HG02884 (cell line): Measurements from ENCODE around the gene TMEM270.

ENCODE experiments used
- ATAC-seq: cut with Tn5 transposase; IDR thresholded peaks from one replicate; pipeline ENCODE4 v1.9.1; 2021; ENCODE audit warnings: mild to moderate bottlenecking, moderate library complexity; ENCODE audit not compliant: unreplicated experiment

TMEM270 gene

GRCh38 chr7:73885433-73885974, 24.5 kb downstream of the TMEM270 start:
- no peak for ATAC-seq

GRCh38 chr7:73885975-73886798, 25.2 kb downstream of the TMEM270 start:
- ATAC-seq = no peak

DNA sequence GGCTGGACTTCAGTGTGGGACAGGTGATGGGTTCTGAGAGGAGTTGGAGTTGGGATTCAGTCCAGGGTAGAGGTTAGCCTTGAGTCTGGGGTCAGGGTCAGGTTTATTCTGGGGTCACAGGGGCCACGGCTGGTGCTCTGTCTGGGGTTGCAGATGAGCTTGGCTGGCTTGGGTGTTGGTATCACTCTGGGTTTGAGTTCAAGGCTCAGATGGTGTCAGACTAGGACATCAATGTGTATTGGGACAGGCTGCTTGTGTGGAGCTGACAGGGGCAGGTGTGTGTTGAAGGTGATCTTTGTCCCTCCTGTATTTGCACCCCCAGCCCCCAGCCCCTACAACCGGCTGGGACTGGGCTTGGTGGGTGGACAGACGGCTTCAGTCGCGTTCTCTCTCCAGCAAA, 26.8 kb downstream of the TMEM270 start:
- ATAC-seq = no peak

DNA sequence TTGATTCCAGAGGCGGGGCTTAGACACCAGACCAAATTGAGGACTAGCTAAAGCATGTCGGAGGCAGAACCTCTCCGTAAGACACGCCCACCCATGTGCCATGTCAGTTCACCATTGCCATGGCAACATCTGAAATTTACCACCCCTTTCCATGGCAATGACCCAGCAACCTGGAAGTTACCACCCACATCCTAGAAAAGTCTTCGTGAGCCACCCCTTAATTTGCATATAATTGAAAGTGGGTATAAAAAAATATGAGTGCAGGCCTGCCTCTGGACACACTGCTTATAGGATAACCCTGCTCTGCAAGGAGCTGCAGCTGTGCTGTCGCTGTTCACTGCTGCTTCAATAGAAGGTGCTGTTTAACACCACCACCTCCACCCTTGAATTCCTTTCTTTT, 28.0 kb downstream of the TMEM270 start:
- ATAC-seq = no peak

- no peak for ATAC-seq
Observed at GRCh38 chr7:73890555-73891147, 29.7 kb downstream of the TMEM270 start.

- ATAC-seq = no peak
Observed at GRCh38 chr7:73891178-73891885, 30.4 kb downstream of the TMEM270 start.

- no peak for ATAC-seq
Observed at GRCh38 chr7:73892003-73892999, 31.3 kb downstream of the TMEM270 start.

DNA sequence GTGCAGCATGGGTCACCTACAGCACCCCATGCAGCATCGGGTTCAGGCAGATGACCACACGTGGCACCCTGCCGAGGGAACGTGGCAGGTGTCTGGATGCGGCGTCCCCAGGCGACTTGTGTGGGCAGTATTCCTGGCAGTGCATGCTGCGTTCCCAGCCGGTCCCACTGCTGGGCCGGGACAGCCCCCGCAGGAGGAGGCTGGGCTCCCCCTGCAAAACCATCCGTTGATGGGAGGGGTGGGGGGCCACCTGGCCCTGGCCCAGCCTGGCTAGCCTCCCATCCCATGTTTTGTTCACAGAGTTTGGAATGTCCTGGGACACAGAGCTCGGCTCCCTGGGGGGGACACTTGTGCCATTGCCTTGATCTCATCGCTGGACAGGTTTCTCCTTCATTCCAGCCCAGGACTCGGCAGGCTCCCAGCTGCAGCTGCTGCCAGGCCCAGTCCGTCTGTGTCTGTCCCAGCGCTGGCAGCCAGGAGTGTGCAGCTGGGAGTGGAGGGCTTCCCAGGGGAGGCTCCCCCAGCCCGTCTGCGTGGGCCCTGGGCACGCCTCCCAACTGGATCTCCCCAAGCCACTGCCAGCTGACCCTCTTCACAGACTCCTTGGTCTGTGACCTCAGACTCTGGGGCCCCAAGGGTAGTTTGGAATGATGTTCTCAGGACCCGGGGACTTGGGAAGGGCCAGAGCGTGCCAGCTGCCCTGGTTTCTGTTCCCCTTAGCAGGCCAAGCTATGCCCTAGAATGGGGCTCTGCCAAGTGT, 32.6 kb downstream of the TMEM270 start:
- ATAC-seq = no peak

GRCh38 chr7:73894166-73894565, 33.2 kb downstream of the TMEM270 start:
- ATAC-seq = no peak

GRCh38 chr7:73894733-73895551, 34.0 kb downstream of the TMEM270 start:
- no peak for ATAC-seq

- ATAC-seq = no peak
Observed at GRCh38 chr7:73895626-73896025, 34.7 kb downstream of the TMEM270 start.

- ATAC-seq = no peak
Observed at GRCh38 chr7:73896454-73896853, 35.5 kb downstream of the TMEM270 start.

GRCh38 chr7:73899731-73900142, 38.8 kb downstream of the TMEM270 start:
- no peak for ATAC-seq

- ATAC-seq = no peak
Observed at GRCh38 chr7:73900286-73900685, 39.3 kb downstream of the TMEM270 start.

DNA sequence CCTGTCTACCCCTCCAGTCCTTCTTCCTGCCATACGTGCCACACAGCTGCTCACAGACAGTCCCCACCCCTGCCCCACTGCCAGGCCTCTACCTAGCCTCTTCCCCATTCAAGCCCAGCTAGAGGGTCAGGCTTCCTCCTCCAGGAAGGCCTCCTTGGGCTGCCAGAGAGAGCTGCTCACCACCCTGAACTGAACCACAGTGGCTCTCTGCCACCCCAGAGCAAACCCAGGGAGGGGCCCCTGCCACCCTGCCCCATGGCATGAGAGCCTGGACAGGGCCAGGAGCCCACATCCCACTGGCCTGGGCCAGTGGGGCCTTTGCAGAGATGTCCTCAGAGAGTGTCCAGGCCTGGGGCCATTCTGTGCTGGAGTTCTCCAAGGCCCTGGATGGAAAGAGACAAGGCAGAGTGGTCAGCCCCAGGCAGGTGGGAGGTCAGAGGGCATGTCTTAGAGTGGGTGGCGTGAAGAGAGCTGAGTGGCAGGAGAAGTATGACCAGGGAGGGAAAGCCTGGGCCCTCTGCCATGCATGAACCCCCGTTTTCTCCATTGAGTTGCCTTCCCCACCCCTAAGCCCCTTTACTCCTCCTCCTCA, 40.4 kb downstream of the TMEM270 start:
- no peak for ATAC-seq

DNA sequence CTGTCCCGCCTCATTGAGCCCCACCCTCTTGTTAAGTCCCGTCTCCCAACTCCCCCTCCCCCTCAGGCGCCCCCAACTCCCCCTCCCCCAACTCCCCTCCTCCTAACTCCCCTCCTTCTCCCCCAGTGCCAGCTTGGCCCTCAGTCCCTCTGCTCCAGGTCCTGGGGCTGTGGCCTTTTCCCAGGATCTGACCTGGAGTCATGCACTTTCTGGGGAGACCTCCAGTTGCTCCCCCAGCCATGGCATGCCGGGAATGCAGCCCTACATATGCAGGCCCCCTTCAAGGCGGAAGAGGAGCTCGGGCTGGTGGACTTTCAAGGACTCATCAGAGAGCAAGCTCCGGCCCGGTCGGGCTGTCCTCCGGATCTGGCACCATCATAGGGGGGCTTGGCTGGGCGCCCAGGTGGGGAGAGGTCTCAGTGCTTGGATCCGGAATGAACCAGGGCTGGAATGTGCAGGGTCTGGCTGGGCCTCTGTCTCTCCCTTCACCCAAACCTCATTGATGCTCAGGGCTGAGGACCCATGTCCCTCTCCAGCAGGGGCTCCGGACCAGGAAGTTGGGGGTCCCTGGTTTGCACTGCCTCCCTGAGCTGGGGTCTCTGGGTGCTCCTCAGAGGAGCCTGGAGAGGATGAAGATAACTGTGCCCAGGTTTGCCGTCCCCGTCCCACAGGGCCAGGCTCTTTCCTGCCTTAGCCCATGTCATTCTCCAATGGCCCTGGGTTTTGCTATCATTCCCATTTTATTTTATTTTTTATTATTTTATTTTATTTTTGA, 41.1 kb downstream of the TMEM270 start:
- no peak for ATAC-seq

DNA sequence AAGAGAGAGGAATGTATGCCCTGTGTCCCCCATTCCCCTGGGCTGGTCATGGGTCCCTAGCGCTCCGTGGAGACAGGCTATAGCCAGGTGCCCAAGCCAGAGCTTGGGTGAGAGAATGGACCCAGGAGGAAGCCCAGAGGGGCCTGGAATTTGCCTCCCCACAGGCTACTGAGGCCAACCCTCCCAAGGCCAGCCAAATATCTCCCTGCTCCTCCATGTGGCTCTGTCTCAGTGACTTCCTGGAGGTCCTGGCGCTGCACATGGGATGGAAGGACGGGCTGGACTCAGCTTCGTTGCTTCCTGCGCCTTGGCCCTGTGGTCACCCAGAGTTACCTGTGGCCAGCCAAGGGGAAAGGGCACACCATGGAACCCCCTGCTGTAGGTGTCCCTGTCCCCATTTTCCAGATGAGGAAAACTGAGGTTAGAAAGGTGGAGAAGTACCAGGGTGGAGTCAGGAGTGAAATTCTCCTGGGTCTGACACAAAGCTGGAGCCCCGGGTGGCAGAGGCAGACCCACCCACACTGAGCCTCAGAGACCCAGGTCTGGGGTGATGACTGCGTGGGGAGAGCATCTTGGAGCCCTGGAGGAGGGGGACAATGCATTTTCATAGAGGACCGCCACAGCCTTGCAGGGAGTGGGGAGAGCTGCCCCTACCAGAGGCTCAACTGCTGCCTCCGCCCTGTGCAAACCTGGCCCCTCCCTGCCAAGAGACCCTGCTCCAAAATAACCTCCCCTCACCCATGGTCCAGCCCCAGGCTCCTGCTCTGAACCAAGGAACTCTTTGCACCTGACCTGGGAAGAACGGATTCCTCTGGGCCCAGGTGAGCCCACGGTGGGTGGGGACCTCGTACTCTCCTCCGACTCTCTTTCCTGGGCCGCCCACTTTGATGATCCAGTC, 42.6 kb downstream of the TMEM270 start:
- no peak for ATAC-seq
